ENCODE measurements around the gene CEP95.
A peak's percentile ranks its signal among the peaks of the same experiment; 100 is the strongest.
"Not testable (repeated sequence)": the region's sequence is repeated elsewhere in the genome, so short reads cannot be mapped to it uniquely, and the experiment has no call there.

Gene CEP95, protein sequence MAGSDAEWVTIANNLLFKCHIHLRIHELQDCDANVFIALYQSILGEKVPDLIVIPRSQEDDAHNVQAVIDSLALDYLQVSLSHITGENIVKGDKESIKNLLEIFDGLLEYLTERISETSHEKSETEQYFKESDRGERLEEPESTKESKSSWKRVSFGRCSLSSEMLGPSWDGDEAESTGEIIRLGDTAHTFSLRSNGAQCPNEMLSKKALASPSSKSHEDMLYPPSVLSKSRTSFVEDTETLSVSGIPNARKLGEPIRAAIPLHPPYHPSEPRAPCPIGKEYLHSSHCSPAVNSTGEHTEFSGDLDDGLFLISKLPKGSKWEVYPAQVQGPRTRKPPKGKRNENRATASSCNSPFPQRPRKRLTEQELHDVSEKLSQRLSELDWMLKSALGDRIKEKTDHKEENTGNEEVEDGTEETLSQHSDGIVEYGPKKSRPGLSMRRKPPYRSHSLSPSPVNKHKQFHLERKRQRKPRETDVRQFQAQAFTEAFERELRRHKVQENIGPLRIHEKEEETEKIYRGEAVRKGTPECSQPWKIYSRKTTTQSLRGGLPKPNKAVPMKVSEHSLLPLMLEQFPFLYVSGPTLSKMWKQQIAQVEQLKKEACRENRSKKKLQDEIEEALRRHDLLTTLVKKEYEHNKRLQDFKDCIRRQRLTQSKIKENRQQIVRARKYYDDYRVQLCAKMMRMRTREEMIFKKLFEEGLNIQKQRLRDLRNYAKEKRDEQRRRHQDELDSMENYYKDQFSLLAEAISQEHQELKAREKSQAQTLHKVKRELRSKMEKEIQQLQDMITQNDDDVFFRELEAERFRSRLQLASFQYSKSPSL

DNA sequence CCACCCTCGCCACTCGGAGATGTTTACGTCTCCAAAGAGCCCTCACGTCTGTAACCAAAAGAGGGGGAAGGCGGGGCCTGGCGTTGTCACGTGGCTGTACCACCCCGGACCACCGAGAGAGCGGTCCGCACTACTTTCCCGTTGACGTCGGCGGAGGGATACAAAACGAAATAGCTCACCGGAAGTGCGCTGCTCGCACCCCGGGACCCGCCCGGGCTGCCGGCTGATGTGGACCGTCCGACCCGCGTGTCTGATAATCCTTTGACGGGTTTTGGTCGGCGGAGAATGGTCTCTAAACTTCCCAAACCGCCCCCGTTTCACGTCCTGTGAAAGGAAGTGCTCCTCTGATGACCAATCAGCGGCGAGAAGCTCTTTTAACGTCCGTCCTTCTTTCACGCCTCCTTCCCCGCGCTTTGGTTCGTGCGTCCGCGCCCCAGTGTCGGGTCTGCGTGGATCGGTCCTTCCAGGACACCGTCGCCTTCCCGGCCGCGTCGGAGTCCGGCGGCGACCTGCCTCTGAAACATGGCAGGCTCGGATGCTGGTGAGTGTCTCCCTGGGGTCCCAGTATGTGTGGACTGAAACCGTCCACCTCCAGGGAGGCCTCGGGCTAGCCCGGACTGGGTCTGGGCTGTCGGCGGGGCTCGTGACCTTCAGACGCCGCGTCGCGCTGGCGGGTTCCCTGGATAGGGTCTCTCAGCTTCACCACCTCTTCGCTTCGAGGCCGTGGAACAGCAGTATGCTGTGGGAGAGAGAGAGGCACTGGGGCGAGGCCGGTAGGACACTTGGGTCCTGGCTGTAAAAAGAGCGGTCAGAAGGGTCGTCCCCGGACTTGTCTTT, at the start of gene CEP95:
Gene CEP95 (plus strand): TSS at position 402 of the 837 bp plus-strand sequence. CDS start 121 bp downstream, at position 523.
- DNase-seq (ENCODE audit: low read depth) = peak; percentile 99
- TF ChIP-seq, protein P1, sequence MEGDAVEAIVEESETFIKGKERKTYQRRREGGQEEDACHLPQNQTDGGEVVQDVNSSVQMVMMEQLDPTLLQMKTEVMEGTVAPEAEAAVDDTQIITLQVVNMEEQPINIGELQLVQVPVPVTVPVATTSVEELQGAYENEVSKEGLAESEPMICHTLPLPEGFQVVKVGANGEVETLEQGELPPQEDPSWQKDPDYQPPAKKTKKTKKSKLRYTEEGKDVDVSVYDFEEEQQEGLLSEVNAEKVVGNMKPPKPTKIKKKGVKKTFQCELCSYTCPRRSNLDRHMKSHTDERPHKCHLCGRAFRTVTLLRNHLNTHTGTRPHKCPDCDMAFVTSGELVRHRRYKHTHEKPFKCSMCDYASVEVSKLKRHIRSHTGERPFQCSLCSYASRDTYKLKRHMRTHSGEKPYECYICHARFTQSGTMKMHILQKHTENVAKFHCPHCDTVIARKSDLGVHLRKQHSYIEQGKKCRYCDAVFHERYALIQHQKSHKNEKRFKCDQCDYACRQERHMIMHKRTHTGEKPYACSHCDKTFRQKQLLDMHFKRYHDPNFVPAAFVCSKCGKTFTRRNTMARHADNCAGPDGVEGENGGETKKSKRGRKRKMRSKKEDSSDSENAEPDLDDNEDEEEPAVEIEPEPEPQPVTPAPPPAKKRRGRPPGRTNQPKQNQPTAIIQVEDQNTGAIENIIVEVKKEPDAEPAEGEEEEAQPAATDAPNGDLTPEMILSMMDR (IDR thresholded peaks at IDR 0.05; ENCODE audit: low read length, missing control alignments) = no peak
- H3K4me3 ChIP-seq (replicated peaks; ENCODE audit: low read depth, low read length) = peak within 1 kb of the TSS; percentile 100

DNA sequence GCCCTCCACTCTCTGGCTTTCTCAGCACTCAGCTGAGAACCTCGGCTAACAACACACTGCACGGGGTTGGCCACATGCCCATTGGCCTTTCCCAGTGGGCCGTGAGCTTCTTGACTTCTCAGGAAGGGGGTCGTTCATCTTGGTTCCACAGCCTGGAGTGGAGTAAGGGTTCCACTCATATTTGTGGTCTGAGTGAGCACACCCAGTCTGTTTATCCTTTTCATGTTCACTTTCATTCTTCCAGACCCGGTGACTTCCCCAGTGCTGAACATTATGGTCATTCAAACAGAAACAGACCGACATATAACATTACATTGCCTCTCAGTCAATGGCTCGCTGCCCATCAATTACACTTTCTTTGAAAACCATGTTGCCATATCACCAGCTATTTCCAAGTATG, 49.6 kb upstream of the CEP95 start:
- H3K4me3 ChIP-seq (replicated peaks; ENCODE audit: low read depth, low read length) = no peak overlapping the region
- TF ChIP-seq, protein P1 (IDR thresholded peaks at IDR 0.05; ENCODE audit: low read length, missing control alignments) = no peak
- DNase-seq (ENCODE audit: low read depth) = peak; percentile 29

DNA sequence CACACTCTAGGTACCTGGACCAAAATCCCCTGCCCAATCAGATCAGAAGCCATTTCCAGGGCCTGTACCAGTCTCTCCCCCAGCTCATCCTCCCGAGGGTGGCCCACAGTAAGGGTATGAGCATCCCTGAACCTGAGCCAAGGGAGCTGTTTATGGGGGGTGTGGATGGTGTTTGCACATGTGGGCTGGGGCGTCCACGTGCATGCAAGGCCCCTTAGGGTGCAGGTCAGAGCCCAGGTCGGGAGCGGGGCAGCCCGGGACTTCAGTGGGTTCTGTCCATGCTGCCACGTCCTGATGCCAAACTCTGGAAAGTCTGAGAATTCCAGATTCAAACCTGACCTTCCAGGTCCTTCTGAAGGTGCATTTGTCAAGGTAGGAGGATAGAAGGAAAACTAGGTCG, 48.0 kb upstream of the CEP95 start:
- TF ChIP-seq, protein P1 (IDR thresholded peaks at IDR 0.05; ENCODE audit: low read length, missing control alignments) = no peak
- no peak for DNase-seq (ENCODE audit: low read depth)
- no peak overlapping the region for H3K4me3 ChIP-seq (replicated peaks; ENCODE audit: low read depth, low read length)

DNA sequence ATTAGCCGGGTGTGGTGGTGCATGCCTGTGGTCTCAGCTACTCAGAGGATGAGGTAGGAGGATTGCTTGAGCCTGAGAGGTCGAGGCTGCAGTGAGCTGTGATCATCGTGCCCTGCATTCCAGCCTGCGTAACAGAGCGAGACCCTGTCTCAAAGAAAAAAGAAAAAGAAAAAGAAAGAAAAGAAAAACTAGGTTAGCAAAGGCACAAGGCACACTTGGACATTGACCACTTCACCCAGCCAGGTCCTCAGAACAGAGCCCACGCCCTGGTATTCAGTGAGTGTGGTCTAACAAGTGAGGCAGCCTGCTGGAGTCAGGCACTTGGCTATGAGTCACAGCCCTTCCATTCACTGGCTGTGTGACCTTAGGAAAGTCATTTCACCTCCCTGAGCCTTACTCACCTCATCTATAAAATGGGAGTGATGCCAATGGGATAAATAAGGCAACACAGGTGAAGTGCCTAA, 47.5 kb upstream of the CEP95 start:
- TF ChIP-seq, protein P1 (IDR thresholded peaks at IDR 0.05; ENCODE audit: low read length, missing control alignments) = no peak

DNA sequence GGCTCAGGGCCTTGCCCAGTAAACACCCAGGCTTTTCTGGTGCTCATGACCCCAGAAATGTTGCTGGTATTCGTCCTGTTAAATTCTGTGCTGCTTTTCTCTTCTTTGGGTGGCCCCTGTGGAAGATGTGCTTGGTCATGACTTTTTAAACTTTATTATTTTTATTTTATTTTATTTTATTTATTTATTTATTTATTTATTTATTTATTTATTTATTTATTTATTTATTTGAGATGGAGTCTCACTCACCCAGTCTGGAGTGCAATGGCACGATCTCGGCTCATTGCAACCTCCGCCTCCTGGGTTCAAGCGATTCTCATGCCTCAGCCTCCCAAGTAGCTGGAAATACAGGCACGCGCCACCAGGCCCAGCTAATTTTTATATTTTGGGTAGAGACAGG, 47.0 kb upstream of the CEP95 start:
- H3K4me3 ChIP-seq (replicated peaks; ENCODE audit: low read depth, low read length); DNase-seq (ENCODE audit: low read depth): not testable (repeated sequence)

More for the DNA sequence above, 47.5 kb upstream of the CEP95 start:
- H3K4me3 ChIP-seq (replicated peaks; ENCODE audit: low read depth, low read length) = no peak overlapping the region
- DNase-seq (ENCODE audit: low read depth) = peak; percentile 44

DNA sequence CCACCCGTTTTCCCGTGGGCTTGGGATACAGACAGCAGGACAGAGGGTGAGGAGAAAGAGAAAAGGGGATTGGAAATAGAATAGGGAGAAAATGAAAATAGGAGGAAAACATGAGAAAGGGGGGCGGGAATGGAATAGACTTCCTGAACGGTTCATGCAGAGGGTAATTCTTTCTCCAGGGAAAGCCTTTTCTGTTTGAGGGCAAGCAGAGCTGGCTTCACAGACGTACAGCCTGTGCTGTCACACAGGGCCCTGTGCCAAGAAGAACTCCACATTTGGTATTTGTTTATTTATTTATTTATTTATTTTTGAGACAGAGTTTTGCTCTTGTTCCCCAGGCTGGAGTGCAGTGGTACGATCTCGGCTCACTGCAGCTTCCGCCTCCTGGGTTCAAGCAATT, 45.8 kb upstream of the CEP95 start:
- H3K4me3 ChIP-seq (replicated peaks; ENCODE audit: low read depth, low read length) = no peak overlapping the region
- TF ChIP-seq, protein P1 (IDR thresholded peaks at IDR 0.05; ENCODE audit: low read length, missing control alignments) = no peak
- DNase-seq (ENCODE audit: low read depth) = peak; percentile 32

Measured in fibroblast of pulmonary artery (primary cell).